ENCODE measurements around the gene MS4A5. TPM values are rescaled to one million over a fixed set of nuclear protein-coding genes. Genes with fewer than 3 reads are reported as not detected.

The MS4A5 gene
- not detected in 2 replicates for total RNA-seq (ENCODE audit: low replicate concordance)

GRCh38 chr11:60429272-60429671 lies at the start of gene MS4A5:
TSS of gene MS4A5 (plus strand) at chr11:60429572. CDS start at chr11:60429675, 103 bp downstream.
- no peak within 1 kb of the TSS for H3K4me3 ChIP-seq (ENCODE audit: low read depth, low read length)
- no peak for DNase-seq (ENCODE audit: low read depth)
- TF ChIP-seq CTCF (IDR thresholded peaks at IDR 0.05; ENCODE audit: insufficient read depth, low read length), result no peak

GRCh38 chr11:60389279-60389910 lies 40.0 kb upstream of the MS4A5 start:
- no peak overlapping the region for H3K4me3 ChIP-seq (ENCODE audit: low read depth, low read length)
- no peak for DNase-seq (ENCODE audit: low read depth)
- TF ChIP-seq CTCF (IDR thresholded peaks at IDR 0.05; ENCODE audit: insufficient read depth, low read length), result no peak

- no peak overlapping the region for H3K4me3 ChIP-seq (ENCODE audit: low read depth, low read length)
- no peak for DNase-seq (ENCODE audit: low read depth)
- TF ChIP-seq CTCF (IDR thresholded peaks at IDR 0.05; ENCODE audit: insufficient read depth, low read length), result no peak
These were observed 39.0 kb upstream of the MS4A5 start for GRCh38 chr11:60390419-60390818.

- TF ChIP-seq CTCF (IDR thresholded peaks at IDR 0.05; ENCODE audit: insufficient read depth, low read length), result no peak
- no peak overlapping the region for H3K4me3 ChIP-seq (ENCODE audit: low read depth, low read length)
- no peak for DNase-seq (ENCODE audit: low read depth)
These were observed 37.0 kb upstream of the MS4A5 start for GRCh38 chr11:60392361-60392760.

- no peak for DNase-seq (ENCODE audit: low read depth)
- no peak for TF ChIP-seq CTCF (IDR thresholded peaks at IDR 0.05; ENCODE audit: insufficient read depth, low read length)
- H3K4me3 ChIP-seq (ENCODE audit: low read depth, low read length), result no peak overlapping the region
These were observed 36.4 kb upstream of the MS4A5 start for GRCh38 chr11:60393016-60393415.

- TF ChIP-seq CTCF (IDR thresholded peaks at IDR 0.05; ENCODE audit: insufficient read depth, low read length), result no peak
- no peak for DNase-seq (ENCODE audit: low read depth)
- H3K4me3 ChIP-seq (ENCODE audit: low read depth, low read length), result no peak overlapping the region
These were observed 34.5 kb upstream of the MS4A5 start for GRCh38 chr11:60394666-60395380.
